K562 (cell line): ENCODE measurements around the gene SYF2.
"Not testable (repeated sequence)": the region's sequence is repeated elsewhere in the genome, so short reads cannot be mapped to it uniquely, and the experiment has no call there.

Experiments
- SIRT6 ChIP-seq: IDR thresholded peaks from one replicate; pipeline ENCODE4 v1.6.1; 2012; ENCODE audit warnings: low read depth, mild to moderate bottlenecking, control low read depth, inconsistent platforms, low read length, moderate library complexity
- ZBTB43 ChIP-seq: sonication (generic); formaldehyde crosslinking; IDR thresholded peaks from 2 replicates; pipeline ENCODE4 v1.8.0; 2023; ENCODE audit warnings: mild to moderate bottlenecking, missing genetic modification reagents
- ZNF277 ChIP-seq: fragments of 250-450 bp; sonication (Bioruptor Pico); IDR thresholded peaks from 2 replicates; pipeline ENCODE4 v1.8.0; 2022; ENCODE audit warnings: inconsistent platforms, mild to moderate bottlenecking, moderate library complexity, borderline replicate concordance

GRCh38 chr1:25236261-25236660, 4.0 kb upstream of the SYF2 start:
- not testable (repeated sequence) for TF ChIP-seq SIRT6, ZBTB43, ZNF277
